Vagina (tissue), 2 donors: ENCODE results near the gene CHRDL2. TPM values are rescaled to one million over a fixed set of nuclear protein-coding genes. Genes with fewer than 3 reads are reported as not detected.

ENCODE experiments used
- DNase-seq, 2 donors: peaks; one replicate each; pipeline ENCODE4 v3.0.0-alpha.2; 2017; ENCODE audit errors: extremely low spot score in 2 of 2
- H3K27ac ChIP-seq: fragments of 200-600 bp; sonication (generic); one replicate; pipeline ENCODE4 v1.5.1; 2019
- H3K27me3 ChIP-seq: fragments of 200-600 bp; sonication (generic); one replicate; pipeline ENCODE4 v1.5.1; 2019
- H3K36me3 ChIP-seq, 2 donors: fragments of 200-600 bp; sonication (generic); one replicate each; pipeline ENCODE4 v1.5.1; 2017 to 2019
- H3K4me1 ChIP-seq: fragments of 200-600 bp; sonication (generic); one replicate; pipeline ENCODE4 v1.5.1; 2019
- H3K4me3 ChIP-seq, 2 donors: fragments of 200-600 bp; sonication (generic); 1 replicate in 1 of 2; 2 replicates in 1 of 2; pipeline ENCODE4 v1.5.1; 2016 to 2019
- H3K9me3 ChIP-seq: fragments of 200-600 bp; sonication (generic); one replicate; pipeline ENCODE4 v1.5.1; 2019
- POLR2A ChIP-seq, 2 donors: fragments of 450-650 bp; IDR thresholded peaks; one replicate each; pipeline ENCODE4 v1.6.1; 2017; ENCODE audit warnings: antibody characterized with exemption in 2 of 2, mild to moderate bottlenecking in 2 of 2, moderate library complexity in 2 of 2
- POLR2AphosphoS5 ChIP-seq, 2 donors: sonication (generic); formaldehyde crosslinking; IDR thresholded peaks; one replicate each; pipeline ENCODE4 v1.9.0; 2017; ENCODE audit warnings: antibody characterized with exemption in 2 of 2, mild to moderate bottlenecking in 2 of 2, low read depth in 1 of 2; ENCODE audit not compliant: insufficient read depth in 1 of 2
- intact Hi-C: fragments of 100-400 bp; cut with DNase I; formaldehyde crosslinking; loops from one replicate; pipeline ENCODE4 v1.15.1; 2023
- total RNA-seq: library from RNA; depleted of rRNA; stranded (reverse); fragments of >200 nt; gene quantifications from one replicate; pipeline ENCODE4 v1.2.3, GENCODE V29; 2016
- TF ChIP-seq, protein P1 (sequence below), 3 experiments: fragments of 450-650 bp in 2 of 3; fragments of 200-600 bp in 1 of 3; sonication (generic) in 1 of 3; IDR thresholded peaks; one replicate each; pipeline ENCODE4 v1.5.1; 2017 to 2019; ENCODE audit warnings: antibody characterized with exemption in 3 of 3, mild to moderate bottlenecking in 2 of 3, moderate library complexity in 2 of 3

Gene CHRDL2
- total RNA-seq, 1 donor from 2014 or later: 3.7 TPM

DNA sequence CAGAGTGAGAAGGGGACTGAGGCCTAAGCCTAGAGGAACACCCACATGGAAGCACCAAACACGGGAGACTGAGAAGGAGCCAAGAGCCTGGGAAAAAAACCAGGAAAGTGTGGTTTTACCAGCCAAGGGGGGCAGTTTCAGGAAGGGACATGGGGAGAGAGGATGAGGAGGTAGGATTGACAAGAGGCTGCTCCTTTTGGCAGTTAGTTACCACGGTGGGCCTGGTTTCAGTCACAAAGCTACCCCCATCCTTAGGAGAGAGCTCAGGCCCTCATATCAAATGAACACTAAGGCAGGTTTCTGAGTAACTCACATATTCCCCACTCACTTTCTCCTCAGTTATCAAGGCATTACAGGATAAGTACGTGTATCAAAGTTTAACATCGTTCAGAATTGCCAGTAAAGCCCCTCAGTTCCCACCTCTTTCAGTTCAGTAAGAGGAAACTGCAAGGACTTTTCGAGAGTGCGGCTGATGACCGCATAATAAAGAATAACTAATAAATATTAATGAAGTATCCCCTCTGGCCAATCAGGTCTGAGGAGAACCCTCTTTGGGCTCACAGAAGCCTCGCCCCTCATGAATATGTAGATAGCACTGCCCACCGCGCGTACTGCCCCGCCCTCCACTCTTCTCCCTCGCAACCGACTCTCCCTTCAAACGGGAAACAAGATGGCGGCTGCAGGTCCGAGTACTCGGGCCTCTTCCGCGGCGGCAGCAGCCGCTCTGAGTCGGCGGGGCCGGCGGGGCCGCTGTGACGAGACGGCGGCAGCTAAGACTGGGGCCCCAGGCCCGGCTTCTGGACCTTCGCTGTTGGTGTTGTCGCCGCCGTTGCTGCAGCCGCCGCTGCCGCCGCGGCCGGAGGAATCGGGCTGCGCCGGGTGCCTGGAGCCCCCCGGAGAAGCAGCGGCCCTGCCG, 17.2 kb upstream of the CHRDL2 start, which contains the start of gene RNF169:
Gene RNF169 (plus strand): TSS at position 639 of the 916 bp plus-strand sequence. CDS start 32 bp downstream, at position 671.
- H3K27me3 ChIP-seq: no peaks in the 10 kb centered on the region
- peak within 1 kb of the TSS; percentile 90 for H3K27ac ChIP-seq
- no peaks in the 10 kb centered on the region for H3K36me3 ChIP-seq
- peak; percentile 60 to 85 for TF ChIP-seq POLR2AphosphoS5 (IDR thresholded peaks at IDR 0.05; ENCODE audit: insufficient read depth in 1 of 2, low read depth in 1 of 2)
- TF ChIP-seq, protein P1, sequence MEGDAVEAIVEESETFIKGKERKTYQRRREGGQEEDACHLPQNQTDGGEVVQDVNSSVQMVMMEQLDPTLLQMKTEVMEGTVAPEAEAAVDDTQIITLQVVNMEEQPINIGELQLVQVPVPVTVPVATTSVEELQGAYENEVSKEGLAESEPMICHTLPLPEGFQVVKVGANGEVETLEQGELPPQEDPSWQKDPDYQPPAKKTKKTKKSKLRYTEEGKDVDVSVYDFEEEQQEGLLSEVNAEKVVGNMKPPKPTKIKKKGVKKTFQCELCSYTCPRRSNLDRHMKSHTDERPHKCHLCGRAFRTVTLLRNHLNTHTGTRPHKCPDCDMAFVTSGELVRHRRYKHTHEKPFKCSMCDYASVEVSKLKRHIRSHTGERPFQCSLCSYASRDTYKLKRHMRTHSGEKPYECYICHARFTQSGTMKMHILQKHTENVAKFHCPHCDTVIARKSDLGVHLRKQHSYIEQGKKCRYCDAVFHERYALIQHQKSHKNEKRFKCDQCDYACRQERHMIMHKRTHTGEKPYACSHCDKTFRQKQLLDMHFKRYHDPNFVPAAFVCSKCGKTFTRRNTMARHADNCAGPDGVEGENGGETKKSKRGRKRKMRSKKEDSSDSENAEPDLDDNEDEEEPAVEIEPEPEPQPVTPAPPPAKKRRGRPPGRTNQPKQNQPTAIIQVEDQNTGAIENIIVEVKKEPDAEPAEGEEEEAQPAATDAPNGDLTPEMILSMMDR (IDR thresholded peaks at IDR 0.05): no peak
- peak in 1 of 2 donors; percentile 33 for TF ChIP-seq POLR2A (IDR thresholded peaks at IDR 0.05)
- H3K4me3 ChIP-seq: peak within 1 kb of the TSS; percentile 73 to 94
- intact Hi-C loops: no loop called here
- peak in 1 of 2 donors; percentile 97 for DNase-seq
- peaks cover 40% of the 10 kb centered on the region for H3K4me1 ChIP-seq
- H3K9me3 ChIP-seq: no peaks in the 10 kb centered on the region

DNA sequence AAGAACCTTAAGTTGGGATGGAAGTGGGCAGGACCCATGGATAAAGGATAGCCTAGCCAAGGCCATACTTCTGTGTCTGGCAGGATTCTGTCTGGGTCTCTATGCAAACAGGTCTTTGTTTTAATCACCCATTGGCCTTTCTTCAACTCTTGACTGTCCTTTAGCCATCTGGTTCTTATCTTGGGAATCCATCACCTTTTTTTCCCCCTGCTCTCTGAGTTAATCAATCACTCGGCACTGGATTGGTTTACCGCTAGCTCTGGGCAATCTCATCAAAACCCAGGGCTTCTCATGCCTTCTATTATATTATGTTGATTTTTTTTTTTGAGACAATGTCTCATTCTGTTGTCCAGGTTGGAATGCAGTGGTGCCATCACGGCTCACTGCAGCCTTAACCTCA, 15.6 kb upstream of the CHRDL2 start:
- no peaks in the 10 kb centered on the region for H3K27me3 ChIP-seq
- H3K27ac ChIP-seq: no peak overlapping the region
- DNase-seq: no peak
- no peak overlapping the region for H3K4me3 ChIP-seq
- no peaks in the 10 kb centered on the region for H3K36me3 ChIP-seq
- intact Hi-C loops: no loop called here
- peaks cover 31% of the 10 kb centered on the region for H3K4me1 ChIP-seq
- no peaks in the 10 kb centered on the region for H3K9me3 ChIP-seq
- TF ChIP-seq POLR2AphosphoS5 (IDR thresholded peaks at IDR 0.05; ENCODE audit: insufficient read depth in 1 of 2, low read depth in 1 of 2) (no peak), POLR2A (IDR thresholded peaks at IDR 0.05) (no peak)
- TF ChIP-seq, protein P1 (IDR thresholded peaks at IDR 0.05): no peak

DNA sequence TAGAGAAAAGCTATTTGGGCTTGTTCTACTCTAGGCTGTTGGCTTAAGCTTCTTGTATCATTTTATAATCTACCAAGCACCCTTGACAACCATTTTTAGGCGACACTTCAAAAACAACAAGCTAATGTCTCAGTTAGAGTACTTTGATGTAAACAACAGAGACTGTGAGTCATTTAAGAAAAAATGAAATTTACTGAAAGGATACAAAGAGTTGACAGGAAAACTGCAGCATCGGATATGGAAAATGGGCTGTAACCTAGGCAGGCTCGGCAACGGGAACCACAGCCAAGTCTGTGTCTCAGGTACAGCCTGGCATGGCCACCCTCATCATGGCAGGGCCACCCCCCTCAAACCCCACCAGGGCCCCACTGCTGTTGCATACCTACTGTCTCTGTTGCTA, 13.1 kb upstream of the CHRDL2 start:
- H3K27ac ChIP-seq: no peak overlapping the region
- no peak overlapping the region for H3K4me3 ChIP-seq
- peaks cover 10% of the 10 kb centered on the region for H3K4me1 ChIP-seq
- no peak for DNase-seq
- no peaks in the 10 kb centered on the region for H3K36me3 ChIP-seq
- intact Hi-C loops: no loop called here
- TF ChIP-seq, protein P1 (IDR thresholded peaks at IDR 0.05): no peak
- TF ChIP-seq POLR2AphosphoS5 (IDR thresholded peaks at IDR 0.05; ENCODE audit: insufficient read depth in 1 of 2, low read depth in 1 of 2) (no peak), POLR2A (IDR thresholded peaks at IDR 0.05) (no peak)
- no peaks in the 10 kb centered on the region for H3K27me3 ChIP-seq
- no peaks in the 10 kb centered on the region for H3K9me3 ChIP-seq

DNA sequence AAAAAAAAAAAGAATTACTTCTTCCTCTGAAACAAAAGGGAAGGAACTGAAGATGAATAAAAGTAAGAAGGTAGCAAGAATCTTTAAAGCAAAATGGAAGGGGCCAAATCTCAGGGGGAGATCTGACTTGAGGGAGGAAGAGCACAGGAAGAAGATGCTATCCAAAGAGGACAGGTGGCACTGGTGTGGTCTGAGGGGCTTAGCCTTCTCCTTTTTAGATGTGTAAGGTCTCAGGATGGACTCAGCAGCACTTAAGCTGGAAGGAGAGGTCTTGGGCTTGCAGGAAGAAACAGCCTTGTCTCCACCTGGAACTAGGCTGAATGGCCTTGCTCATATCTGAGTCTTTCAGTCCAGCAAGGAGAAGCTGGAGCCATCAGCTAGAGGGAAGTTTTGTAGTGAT, 12.4 kb upstream of the CHRDL2 start:
- Histone ChIP-seq H3K36me3 (no peaks in the 10 kb centered on the region), H3K4me1 (peaks cover 10% of the 10 kb centered on the region), H3K9me3 (no peaks in the 10 kb centered on the region), H3K27ac (no peak overlapping the region), H3K27me3 (no peaks in the 10 kb centered on the region), H3K4me3 (no peak overlapping the region)
- no peak for TF ChIP-seq POLR2AphosphoS5 (IDR thresholded peaks at IDR 0.05; ENCODE audit: insufficient read depth in 1 of 2, low read depth in 1 of 2)
- TF ChIP-seq, protein P1 (IDR thresholded peaks at IDR 0.05): no peak
- no peak for TF ChIP-seq POLR2A (IDR thresholded peaks at IDR 0.05)
- intact Hi-C loops: no loop called here
- DNase-seq: no peak

DNA sequence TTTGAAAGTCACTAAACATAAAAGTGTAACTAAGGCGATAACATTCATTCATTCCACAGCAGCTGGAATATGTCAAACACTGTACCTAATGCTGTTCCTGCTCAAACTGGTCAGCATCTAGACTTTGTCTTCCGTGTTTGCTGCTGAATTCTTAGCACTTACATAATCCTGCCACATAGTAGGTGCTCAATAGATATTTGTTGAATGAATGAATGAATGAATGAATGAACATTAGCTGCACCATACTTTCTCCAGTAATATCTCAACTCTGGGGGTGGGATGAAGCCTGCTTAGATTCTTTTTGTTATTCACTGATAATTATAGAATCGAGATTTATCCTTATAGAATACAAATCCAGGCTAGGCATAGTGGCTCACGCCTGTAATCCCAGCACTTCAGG, 10.8 kb upstream of the CHRDL2 start:
- TF ChIP-seq, protein P1 (IDR thresholded peaks at IDR 0.05): no peak
- no peak for TF ChIP-seq POLR2AphosphoS5 (IDR thresholded peaks at IDR 0.05; ENCODE audit: insufficient read depth in 1 of 2, low read depth in 1 of 2)
- no peak for TF ChIP-seq POLR2A (IDR thresholded peaks at IDR 0.05)
- intact Hi-C loops: no loop called here
- Histone ChIP-seq H3K9me3 (no peaks in the 10 kb centered on the region), H3K4me1 (no peaks in the 10 kb centered on the region), H3K27ac (no peak overlapping the region), H3K27me3 (no peaks in the 10 kb centered on the region), H3K36me3 (no peaks in the 10 kb centered on the region), H3K4me3 (no peak overlapping the region)
- DNase-seq: peak in 1 of 2 donors; percentile 3
